Activated gamma-delta T cell treated with anti-CD3 and anti-CD28 coated beads, Interleukin-2, amount 50 U/mL, for 16 hours (primary cell): Measurements from ENCODE around the gene UGT1A7.

Source experiments
- DNase-seq: peaks from one replicate; pipeline ENCODE4 v3.0.0-alpha.2; 2020; ENCODE audit warnings: low read depth

Gene UGT1A7

DNA sequence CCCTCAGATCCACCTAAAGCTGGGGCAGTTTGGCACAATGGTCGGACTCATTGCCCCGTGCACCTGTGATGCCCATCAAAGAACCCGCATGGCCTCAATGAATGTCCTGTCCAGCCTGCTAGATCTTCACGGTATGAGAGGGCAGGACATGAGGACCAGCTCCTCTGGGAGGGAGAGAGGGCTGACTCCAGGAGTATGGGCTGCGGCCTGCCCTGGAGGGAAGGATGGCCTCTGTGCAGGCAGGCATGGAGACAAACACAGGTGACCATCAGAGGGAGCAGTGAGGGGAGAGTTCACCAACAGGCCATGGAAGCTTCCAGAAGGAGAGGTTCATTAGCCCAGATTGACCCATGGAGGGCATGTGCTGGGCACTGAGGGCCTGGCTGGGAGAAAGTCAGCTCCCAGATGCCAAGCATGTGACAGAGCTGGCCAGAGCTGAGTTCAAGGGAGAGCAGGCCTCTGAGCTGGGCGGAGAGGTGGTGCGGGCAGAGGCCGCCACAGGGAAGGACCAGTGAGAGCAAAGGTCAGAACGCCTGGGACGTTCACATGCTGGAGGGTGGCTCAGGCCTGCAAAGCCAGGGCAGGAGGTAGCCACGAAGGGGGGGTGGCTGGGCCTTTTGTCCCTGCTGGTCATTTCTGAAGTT lies 136.4 kb downstream of the UGT1A7 start:
- DNase-seq = no peak

DNA sequence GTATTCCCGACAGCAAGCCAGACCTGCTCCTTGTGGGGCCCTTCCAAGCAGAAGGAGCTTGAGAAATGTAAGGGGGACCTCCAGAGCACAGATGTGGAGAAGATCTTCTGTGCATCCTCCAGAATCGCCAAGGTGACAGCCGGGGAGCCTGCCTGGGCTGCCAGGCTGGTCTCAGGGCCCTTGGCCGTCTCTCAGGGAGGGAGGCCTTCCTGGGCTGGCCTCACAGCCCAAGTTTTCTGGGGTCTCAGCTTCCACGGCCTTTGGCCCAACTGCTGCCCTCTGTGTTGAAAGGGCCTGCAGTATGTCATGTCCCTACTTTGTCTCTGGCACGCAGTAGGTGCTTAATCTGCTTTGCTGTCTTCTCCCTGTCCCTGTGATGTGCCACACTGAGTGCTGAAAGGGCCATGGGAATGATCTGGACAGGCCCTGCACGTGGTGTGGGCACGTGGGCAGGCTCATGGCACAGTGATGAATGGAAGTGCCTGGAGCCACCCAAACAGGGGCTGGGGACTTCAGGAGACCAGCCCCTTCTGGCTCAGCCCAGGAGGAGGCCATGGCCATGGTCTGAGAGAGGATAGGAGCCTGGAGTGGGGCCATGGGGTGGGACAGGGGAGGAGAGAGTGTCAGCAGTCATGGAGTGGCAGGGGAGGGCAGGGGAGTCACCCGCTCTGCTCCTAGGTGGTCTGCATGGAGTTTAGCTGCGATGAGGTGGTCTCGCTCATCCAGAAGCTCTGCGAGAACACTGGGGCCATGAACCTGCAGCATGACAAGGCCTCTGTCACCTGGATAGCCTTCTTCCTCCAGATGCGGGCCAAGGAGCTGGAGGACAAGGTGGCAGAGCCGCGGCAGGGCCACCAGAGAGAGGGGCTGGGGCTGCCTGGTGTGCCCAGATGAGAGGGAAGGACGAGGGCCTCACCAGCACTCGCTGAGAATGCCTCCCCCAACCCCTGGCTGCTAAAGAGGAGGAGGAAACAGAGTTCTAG lies 137.2 kb downstream of the UGT1A7 start:
- no peak for DNase-seq

DNA sequence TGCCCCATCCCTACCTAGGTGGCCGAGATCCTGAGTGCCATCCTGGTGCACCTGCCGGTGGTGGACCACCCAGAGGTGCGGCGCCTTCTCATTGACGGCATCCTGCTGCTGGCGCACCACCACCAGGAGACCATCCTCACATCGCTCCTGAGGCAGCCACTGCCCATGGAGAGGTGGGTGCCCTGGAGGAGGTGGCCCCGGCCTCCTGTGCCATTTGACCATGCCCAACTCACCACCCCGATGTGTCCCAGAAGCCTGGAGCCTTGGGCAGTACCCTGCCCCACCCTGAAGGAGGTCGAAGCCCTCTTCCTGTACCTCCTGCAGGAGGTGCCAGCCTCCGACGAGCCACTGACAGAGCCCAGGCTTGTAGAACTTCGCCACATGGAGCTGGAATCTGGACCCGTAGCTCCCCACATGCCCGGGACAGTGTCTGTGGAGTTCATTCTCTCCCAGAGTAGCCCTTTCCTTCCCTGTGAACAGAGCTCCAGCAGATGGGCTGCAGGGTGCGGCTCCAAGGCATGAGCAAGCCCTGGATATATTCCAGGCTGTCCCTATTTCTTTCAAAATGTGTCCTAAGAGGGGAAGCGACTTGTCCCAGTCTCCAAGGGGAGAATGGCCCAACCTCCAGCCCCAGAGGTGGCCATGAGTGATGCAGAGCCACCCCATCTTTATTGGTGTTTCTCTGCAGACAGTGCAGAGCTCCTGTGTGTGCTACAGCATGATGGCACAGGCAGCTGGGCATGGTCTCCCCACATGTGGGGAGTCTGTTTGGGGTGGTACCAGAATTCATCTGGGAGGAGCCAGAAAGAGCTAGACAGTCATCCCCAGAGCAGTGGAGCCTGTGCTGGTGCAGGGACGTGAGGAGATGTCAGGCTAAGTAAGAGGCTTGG lies 138.4 kb downstream of the UGT1A7 start:
- DNase-seq = no peak

DNA sequence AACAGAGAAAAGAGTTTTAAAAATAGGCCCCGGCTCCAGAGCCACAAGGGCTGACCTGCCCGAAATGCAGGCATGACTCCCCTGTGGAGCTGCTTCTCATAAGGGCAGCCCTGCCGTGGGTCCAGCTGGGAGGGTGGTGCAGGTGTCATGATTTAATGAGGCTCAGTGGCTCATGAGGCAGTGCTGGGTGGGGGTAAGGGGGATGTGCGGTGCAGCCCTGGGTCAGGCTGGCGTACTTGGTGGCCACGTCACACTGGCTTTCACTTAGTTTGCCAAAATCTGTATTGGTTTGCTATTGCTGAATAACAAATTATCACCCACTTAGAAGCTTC lies 139.0 kb downstream of the UGT1A7 start:
- no peak for DNase-seq

DNA sequence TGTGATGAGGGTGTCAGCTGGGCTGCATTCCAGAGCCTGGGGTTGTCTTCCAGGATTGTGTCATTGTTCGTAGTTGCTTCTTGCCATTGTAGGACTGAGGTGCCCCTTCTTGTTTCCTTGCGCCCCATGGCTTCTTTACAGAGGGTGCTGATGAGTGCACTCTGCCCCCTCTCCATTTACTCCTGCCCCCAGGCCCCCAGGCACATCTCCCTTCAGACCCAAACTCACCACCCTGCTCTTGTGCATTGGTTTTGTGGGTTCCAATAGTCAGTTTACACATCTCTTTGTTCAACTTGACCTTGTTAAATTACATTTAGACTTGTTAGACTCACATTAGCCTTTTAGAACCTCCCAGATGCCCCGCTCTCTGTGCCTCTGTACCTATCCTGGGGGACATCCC lies 139.5 kb downstream of the UGT1A7 start:
- DNase-seq = no peak

DNA sequence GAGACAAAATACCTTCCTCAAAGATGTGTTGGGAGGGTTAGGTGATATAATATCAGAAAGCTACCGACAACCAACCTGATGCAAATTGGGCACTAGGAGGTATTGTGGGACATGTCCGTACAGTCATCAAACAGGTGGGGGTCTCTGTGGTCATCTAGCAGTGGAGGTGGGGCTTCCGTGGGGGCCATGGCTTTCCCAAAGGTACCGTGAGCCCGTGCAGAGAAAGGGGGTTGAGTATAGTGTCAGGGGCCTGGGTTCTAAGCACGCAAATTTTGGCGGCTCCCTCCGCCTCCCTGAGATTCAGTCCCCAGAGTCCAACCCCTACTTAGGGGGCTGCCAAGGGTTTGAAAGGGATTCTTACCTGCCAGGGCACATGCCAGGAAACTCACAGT lies 140.0 kb downstream of the UGT1A7 start:
- DNase-seq = no peak

DNA sequence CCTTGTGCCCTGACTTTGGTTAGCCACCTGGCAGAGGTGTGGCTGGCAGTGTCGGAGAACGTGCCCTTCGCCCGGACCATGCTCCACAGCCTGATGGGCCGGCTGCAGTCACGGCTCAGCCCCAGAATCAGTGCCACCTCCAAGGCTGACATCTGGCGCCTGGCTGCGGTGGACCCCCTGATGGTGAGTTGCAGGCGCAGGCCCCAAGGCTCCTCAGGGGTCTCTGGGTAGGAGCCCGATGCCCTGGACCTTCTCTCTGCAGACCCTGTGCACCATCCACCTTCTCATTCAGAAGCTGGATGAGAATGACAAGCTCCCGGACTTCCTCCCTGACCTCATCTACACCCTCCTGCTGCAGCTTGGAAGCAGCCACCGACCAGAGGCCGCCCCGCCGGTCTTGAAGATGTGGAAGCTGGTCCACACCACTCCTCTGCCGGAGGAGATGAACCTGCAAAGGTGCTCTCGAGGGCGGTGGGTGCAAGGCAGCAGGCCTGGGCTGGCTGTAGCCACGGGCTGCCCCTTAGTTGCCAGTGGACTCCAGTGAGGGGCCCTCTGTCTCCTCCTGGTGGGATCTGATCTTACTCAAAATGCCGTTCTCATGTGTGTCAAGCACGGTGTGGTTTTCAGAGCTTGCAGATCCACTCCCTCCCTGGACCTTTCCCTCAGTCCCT lies 140.5 kb downstream of the UGT1A7 start:
- DNase-seq = no peak
